Neural progenitor cell (in vitro differentiated cells): Measurements from ENCODE around the gene SFRP4. TPM values are rescaled to one million over a fixed set of nuclear protein-coding genes. Genes with fewer than 3 reads are reported as not detected.

Source experiments
- DNase-seq: peaks from one replicate; pipeline ENCODE4 v3.0.0-alpha.2; 2016; ENCODE audit warnings: low spot score
- H2AFZ ChIP-seq: fragments of 200-600 bp; sonication (generic); replicated peaks from 2 replicates; pipeline ENCODE4 v1.6.1; 2016; ENCODE audit warnings: antibody characterized with exemption
- H3F3A ChIP-seq: fragments of 200-600 bp; sonication (generic); 2 replicates; pipeline ENCODE4 v1.6.1; 2016; ENCODE audit warnings: antibody characterized with exemption, low read depth
- H3K27ac ChIP-seq: fragments of 200-600 bp; sonication (generic); 2 replicates; pipeline ENCODE4 v1.5.1; 2016; ENCODE audit warnings: mild to moderate bottlenecking
- H3K27me3 ChIP-seq: fragments of 200-600 bp; sonication (generic); 2 replicates; pipeline ENCODE4 v1.6.1; 2016; ENCODE audit warnings: mild to moderate bottlenecking, moderate library complexity
- H3K36me3 ChIP-seq: fragments of 200-600 bp; sonication (generic); 2 replicates; pipeline ENCODE4 v1.5.1; 2016
- H3K4me1 ChIP-seq: fragments of 200-600 bp; sonication (generic); 2 replicates; pipeline ENCODE4 v1.6.1; 2016; ENCODE audit warnings: mixed run types
- H3K4me2 ChIP-seq: fragments of 200-600 bp; sonication (generic); 2 replicates; pipeline ENCODE4 v1.6.1; 2016
- H3K4me3 ChIP-seq: fragments of 200-600 bp; sonication (generic); 2 replicates; pipeline ENCODE4 v1.5.1; 2016
- H3K79me2 ChIP-seq: fragments of 200-600 bp; sonication (generic); 2 replicates; pipeline ENCODE4 v1.6.1; 2016; ENCODE audit warnings: low read depth
- H3K9ac ChIP-seq: fragments of 200-600 bp; sonication (generic); 2 replicates; pipeline ENCODE4 v1.6.1; 2016
- H3K9me3 ChIP-seq: fragments of 200-600 bp; sonication (generic); 2 replicates; pipeline ENCODE4 v1.5.1; 2016; ENCODE audit warnings: low read depth
- H4K20me1 ChIP-seq: fragments of 200-600 bp; sonication (generic); 2 replicates; pipeline ENCODE4 v1.6.1; 2016; ENCODE audit warnings: low read depth
- H3K27ac Mint-ChIP-seq: 3 replicates; pipeline ENCODE4 v1.8.0; 2021; ENCODE audit warnings: mixed read lengths
- H3K27me3 Mint-ChIP-seq: 2 replicates; pipeline ENCODE4 v1.8.0; 2022; ENCODE audit warnings: low read depth, mild to moderate bottlenecking, inconsistent platforms, moderate library complexity, mixed read lengths; ENCODE audit not compliant: insufficient read depth
- H3K36me3 Mint-ChIP-seq: 3 replicates; pipeline ENCODE4 v1.8.0; 2021; ENCODE audit warnings: mixed read lengths
- H3K4me1 Mint-ChIP-seq: 3 replicates; pipeline ENCODE4 v1.8.0; 2021; ENCODE audit warnings: mixed read lengths
- H3K4me3 Mint-ChIP-seq: 3 replicates; pipeline ENCODE4 v1.8.0; 2021; ENCODE audit warnings: mild to moderate bottlenecking, moderate library complexity, mixed read lengths
- H3K9me3 Mint-ChIP-seq: 3 replicates; pipeline ENCODE4 v1.8.0; 2020; ENCODE audit warnings: mixed read lengths
- EZH2 ChIP-seq: fragments of 200-600 bp; sonication (generic); IDR thresholded peaks from 2 replicates; pipeline ENCODE4 v1.6.1; 2017; ENCODE audit warnings: antibody characterized with exemption, mild to moderate bottlenecking, moderate library complexity
- EZH2phosphoT487 ChIP-seq: fragments of 200-600 bp; sonication (generic); IDR thresholded peaks from 2 replicates; pipeline ENCODE4 v1.6.1; 2017; ENCODE audit warnings: antibody characterized with exemption
- total RNA-seq: library from RNA; depleted of rRNA; stranded (reverse); fragments of >200 nt; gene quantifications from 2 replicates; pipeline ENCODE4 v1.2.3, GENCODE V29; 2015; ENCODE audit warnings: low replicate concordance
- TF ChIP-seq, protein P1 (sequence below): fragments of 200-600 bp; sonication (generic); IDR thresholded peaks from 2 replicates; pipeline ENCODE4 v1.5.1; 2017; ENCODE audit warnings: antibody characterized with exemption, mild to moderate bottlenecking

SFRP4 gene
- total RNA-seq, 1 donor from 2014 or later, result not detected

- Histone ChIP-seq H3K4me2 (peak overlapping the region; percentile 83), H3K9me3 (peaks cover 9% of the 10 kb centered on the region), H3K36me3 (no peaks in the 10 kb centered on the region), H3K4me3 (no peak overlapping the region), H3K79me2 (no peaks in the 10 kb centered on the region), H2AFZ (no peak overlapping the region), H4K20me1 (no peaks in the 10 kb centered on the region), H3F3A (no peaks in the 10 kb centered on the region), H3K27me3 (peaks cover 46% of the 10 kb centered on the region), H3K4me1 (no peaks in the 10 kb centered on the region), H3K27ac (no peak overlapping the region), H3K9ac (no peak overlapping the region)
- Mint-ChIP-seq H3K27me3 (peaks cover 31% of the 10 kb centered on the region), H3K4me3 (peak overlapping the region; percentile 88), H3K36me3 (peaks cover 1% of the 10 kb centered on the region), H3K4me1 (peaks cover 18% of the 10 kb centered on the region), H3K9me3 (peaks cover 11% of the 10 kb centered on the region), H3K27ac (no peak overlapping the region)
- no peak for TF ChIP-seq EZH2phosphoT487
- TF ChIP-seq, protein P1, sequence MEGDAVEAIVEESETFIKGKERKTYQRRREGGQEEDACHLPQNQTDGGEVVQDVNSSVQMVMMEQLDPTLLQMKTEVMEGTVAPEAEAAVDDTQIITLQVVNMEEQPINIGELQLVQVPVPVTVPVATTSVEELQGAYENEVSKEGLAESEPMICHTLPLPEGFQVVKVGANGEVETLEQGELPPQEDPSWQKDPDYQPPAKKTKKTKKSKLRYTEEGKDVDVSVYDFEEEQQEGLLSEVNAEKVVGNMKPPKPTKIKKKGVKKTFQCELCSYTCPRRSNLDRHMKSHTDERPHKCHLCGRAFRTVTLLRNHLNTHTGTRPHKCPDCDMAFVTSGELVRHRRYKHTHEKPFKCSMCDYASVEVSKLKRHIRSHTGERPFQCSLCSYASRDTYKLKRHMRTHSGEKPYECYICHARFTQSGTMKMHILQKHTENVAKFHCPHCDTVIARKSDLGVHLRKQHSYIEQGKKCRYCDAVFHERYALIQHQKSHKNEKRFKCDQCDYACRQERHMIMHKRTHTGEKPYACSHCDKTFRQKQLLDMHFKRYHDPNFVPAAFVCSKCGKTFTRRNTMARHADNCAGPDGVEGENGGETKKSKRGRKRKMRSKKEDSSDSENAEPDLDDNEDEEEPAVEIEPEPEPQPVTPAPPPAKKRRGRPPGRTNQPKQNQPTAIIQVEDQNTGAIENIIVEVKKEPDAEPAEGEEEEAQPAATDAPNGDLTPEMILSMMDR, result no peak
- TF ChIP-seq EZH2, result no peak
- no peak for DNase-seq
These were observed 5.3 kb upstream of the SFRP4 start for GRCh38 chr7:37921876-37922275.

- peak overlapping the region; percentile 65 for H3K4me3 ChIP-seq
- H3K9me3 ChIP-seq, result peaks cover 9% of the 10 kb centered on the region
- H4K20me1 ChIP-seq, result no peaks in the 10 kb centered on the region
- no peak overlapping the region for H3K27ac ChIP-seq
- H3K9ac ChIP-seq, result no peak overlapping the region
- peak overlapping the region; percentile 96 for H2AFZ ChIP-seq
- peak; percentile 38 for TF ChIP-seq EZH2
- TF ChIP-seq, protein P1, result peak; percentile 30
- TF ChIP-seq EZH2phosphoT487, result no peak
- H3K27me3 Mint-ChIP-seq, result peaks cover 35% of the 10 kb centered on the region
- no peak overlapping the region for H3K27ac Mint-ChIP-seq
- H3K4me2 ChIP-seq, result peak overlapping the region; percentile 83
- no peaks in the 10 kb centered on the region for H3K79me2 ChIP-seq
- no peaks in the 10 kb centered on the region for H3K36me3 ChIP-seq
- H3K27me3 ChIP-seq, result peaks cover 53% of the 10 kb centered on the region
- DNase-seq, result peak; percentile 70
- peaks cover 5% of the 10 kb centered on the region for H3K9me3 Mint-ChIP-seq
- no peaks in the 10 kb centered on the region for H3F3A ChIP-seq
- H3K4me1 Mint-ChIP-seq, result peaks cover 18% of the 10 kb centered on the region
- peaks cover under 1% of the 10 kb centered on the region for H3K36me3 Mint-ChIP-seq
- no peaks in the 10 kb centered on the region for H3K4me1 ChIP-seq
- peak overlapping the region; percentile 91 for H3K4me3 Mint-ChIP-seq
These were observed 4.5 kb upstream of the SFRP4 start for GRCh38 chr7:37920849-37921805.

DNA sequence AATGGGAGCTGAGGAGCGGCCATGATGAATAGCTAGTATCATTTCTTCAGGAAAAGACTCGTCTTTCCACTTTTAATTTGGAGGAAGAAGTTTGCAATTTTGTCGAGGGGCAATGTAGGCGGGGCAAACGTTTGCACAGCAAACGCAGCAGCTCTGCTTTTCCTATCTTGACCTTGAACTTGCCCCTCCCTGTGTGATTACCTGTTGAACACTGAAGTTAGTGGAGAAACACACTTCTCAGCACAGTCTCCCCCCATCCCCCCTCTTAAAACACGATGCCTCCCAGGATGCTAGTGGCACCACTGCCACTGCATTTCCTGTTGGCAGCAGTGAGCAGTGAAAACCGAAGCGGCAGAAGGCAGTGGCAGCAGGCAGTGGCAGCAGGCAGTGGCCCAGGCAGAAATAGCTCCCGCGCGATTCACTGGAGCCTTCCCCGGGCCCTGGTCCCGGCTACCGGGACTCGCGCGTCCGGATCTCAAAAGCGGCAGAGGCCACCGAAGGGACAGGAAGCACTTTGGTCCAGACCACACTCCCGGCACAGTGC is 3.8 kb upstream of the SFRP4 start, which contains the start of gene EPDR1:
Gene EPDR1 (plus strand): TSS at position 336 of the 544 bp plus-strand sequence. CDS start 300 bp downstream, outside the sequence.
- Histone ChIP-seq H3K4me2 (peak within 1 kb of the TSS; percentile 83), H3F3A (no peaks in the 10 kb centered on the region), H3K36me3 (no peaks in the 10 kb centered on the region), H3K9ac (no peak within 1 kb of the TSS), H2AFZ (peak within 1 kb of the TSS; percentile 96), H4K20me1 (no peaks in the 10 kb centered on the region), H3K9me3 (peaks cover 2% of the 10 kb centered on the region), H3K4me1 (no peaks in the 10 kb centered on the region), H3K27me3 (peaks cover 61% of the 10 kb centered on the region), H3K79me2 (no peaks in the 10 kb centered on the region), H3K27ac (no peak within 1 kb of the TSS), H3K4me3 (peak within 1 kb of the TSS; percentile 65)
- Mint-ChIP-seq H3K27ac (peak within 1 kb of the TSS; percentile 77), H3K36me3 (no peaks in the 10 kb centered on the region), H3K9me3 (peaks cover 4% of the 10 kb centered on the region), H3K4me1 (peaks cover 18% of the 10 kb centered on the region), H3K4me3 (peak within 1 kb of the TSS; percentile 91), H3K27me3 (peaks cover 40% of the 10 kb centered on the region)
- DNase-seq, result peak; percentile 70
- TF ChIP-seq EZH2 (peak; percentile 33), EZH2phosphoT487 (no peak)
